ENCODE data around the gene NFIC.

Gene NFIC

DNA sequence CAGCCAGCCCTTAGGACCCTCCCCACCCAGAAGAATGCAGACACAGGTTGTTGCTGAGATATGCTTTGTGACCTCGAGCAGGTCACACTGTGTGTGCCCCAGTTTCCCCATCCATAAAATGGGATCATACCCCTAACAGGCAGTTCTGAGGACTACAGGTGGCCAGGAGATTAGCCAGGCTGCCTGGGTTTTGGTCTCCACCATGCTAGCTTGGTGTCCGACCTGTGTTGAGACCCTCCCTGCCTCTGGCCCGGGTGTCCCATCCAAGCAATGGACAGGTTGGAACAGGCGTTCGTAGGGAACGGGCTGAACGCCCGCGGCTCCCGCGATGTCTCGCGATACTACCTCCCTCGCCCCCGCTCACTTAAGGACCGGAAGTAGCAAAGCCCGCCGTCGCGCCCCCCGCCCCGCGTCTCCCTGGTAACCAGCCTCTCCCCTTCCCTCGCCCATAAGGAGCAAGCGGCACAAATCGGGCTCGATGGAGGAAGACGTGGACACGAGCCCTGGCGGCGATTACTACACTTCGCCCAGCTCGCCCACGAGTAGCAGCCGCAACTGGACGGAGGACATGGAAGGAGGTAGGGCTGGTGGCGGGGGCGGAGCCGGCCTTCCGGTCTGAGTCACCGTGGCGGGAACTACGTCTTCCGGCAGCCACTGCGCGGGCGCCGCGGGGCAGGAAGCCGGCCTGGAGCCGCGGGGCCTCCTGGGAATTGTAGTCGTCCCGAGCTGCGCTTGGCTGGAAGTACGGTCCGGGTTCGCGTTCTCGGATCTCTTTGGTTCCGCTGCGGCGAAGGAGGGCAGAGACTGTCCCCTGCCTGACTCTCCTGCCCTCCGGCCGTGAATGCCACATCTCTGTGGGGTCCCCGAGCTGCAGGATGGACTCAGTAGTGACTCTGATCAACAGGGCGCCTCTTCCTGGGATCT is 68.5 kb downstream of the NFIC start:
- TF ChIP-seq CTCF (IDR thresholded peaks at IDR 0.05), result no peak
- TF ChIP-seq ZFX (IDR thresholded peaks at IDR 0.05; ENCODE audit: borderline replicate concordance), result no peak
- peak overlapping the region; percentile 78 for H3K27ac ChIP-seq

- TF ChIP-seq ZFX (IDR thresholded peaks at IDR 0.05; ENCODE audit: borderline replicate concordance) (no peak), CTCF (IDR thresholded peaks at IDR 0.05) (peak; percentile 67)
- H3K27ac ChIP-seq, result no peak overlapping the region
Observed at GRCh38 chr19:3440082-3440481, 73.7 kb downstream of the NFIC start.

- TF ChIP-seq ZFX (IDR thresholded peaks at IDR 0.05; ENCODE audit: borderline replicate concordance), result no peak
- TF ChIP-seq CTCF (IDR thresholded peaks at IDR 0.05), result no peak
- no peak overlapping the region for H3K27ac ChIP-seq
Observed at GRCh38 chr19:3441089-3441985, 75.0 kb downstream of the NFIC start.

DNA sequence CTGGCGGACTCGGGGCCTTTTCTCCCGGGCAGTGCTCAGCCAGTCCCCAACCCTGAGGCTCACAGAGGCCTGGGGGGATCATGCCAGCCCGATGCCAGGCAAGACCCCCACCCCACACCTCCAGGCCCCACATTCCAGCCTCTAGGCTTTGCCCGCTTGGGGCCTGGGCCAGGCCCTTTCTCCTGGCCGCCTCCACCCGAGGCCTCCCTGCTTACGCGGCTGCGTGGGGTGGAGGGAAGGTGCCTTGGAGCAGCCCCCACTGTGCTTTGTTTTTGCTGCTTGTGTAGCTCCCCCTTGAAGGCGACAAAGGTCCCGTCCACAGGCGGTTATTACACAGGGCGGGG is 75.6 kb downstream of the NFIC start:
- H3K27ac ChIP-seq, result no peak overlapping the region
- TF ChIP-seq ZFX (IDR thresholded peaks at IDR 0.05; ENCODE audit: borderline replicate concordance) (no peak), CTCF (IDR thresholded peaks at IDR 0.05) (no peak)

DNA sequence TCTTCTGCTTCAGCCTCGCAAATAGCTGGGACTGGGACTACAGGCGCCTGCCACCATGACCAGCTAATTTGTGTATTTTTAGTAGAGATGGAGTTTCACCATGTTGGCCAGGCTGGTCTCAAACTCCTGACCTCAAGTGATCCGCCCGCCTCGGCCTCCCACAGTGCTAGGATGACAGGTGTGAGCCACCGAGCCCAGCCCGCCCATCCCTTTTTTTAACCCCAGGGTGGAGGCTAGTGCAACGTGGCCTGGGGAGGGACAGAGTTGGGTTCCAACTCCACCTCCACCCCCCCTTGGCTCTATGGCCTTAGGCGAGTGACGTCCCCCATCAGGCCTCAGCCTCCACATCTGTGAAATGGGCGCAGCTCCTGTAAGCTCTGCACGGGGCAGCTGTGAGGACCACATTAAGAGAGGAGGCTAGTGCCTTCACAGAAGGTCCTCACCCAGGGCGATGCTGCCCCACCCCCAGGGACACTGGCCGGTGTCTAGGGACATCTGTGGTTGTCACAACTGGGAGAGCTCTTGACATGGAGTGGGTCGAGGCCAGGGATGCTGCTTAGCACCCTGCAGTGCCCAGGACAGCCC is 76.2 kb downstream of the NFIC start:
- H3K27ac ChIP-seq, result no peak overlapping the region
- no peak for TF ChIP-seq ZFX (IDR thresholded peaks at IDR 0.05; ENCODE audit: borderline replicate concordance)
- no peak for TF ChIP-seq CTCF (IDR thresholded peaks at IDR 0.05)

GRCh38 chr19:3443840-3444694 is 77.7 kb downstream of the NFIC start:
- TF ChIP-seq ZFX (IDR thresholded peaks at IDR 0.05; ENCODE audit: borderline replicate concordance), result no peak
- TF ChIP-seq CTCF (IDR thresholded peaks at IDR 0.05), result no peak
- H3K27ac ChIP-seq, result no peak overlapping the region
